ENCODE results near the gene MRFAP1L1.

The MRFAP1L1 gene

DNA sequence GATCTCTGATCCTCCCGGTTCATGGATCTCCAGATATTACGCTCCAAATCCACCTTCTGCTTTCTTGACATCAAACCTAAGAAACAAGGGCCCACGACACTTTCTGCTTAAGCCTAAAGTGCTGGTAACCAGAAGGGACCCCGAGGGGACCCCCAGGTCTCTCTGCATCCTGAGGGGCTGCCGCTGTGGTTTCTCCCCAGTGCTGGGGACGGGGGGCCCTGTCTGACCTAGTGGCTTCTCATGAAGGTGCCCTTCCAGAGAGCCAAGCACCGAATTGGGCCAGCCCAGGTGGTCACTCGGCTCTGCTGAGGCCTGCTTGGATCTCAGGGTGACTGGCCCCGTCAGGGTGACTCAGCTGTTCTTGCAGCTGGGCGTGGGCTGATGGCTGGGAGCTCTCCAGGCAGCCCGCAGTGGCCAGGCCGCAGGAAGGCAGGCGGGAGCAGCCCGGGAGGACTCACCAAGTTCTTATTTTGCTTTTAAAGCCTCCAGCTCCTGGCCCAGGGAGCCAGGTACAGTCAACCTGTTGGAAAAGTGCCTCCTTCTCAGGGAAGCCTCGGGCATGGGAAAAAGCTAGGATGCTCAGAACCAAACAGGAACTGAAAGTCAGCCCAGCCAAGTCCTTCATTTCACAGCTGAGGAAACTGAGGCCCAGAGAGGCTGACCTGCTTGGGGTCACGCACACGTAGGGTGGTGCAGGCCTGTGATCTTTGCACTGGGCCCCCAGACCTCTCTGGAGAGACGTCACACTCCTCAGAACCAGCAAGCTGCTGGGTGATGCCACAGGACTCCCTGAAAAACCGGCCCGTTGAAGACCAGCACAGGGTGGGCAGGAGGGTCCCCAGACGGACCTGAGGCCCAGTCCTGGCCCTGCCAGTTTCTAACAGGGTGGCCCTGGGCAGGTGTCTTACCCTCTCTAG lies 23.0 kb upstream of the MRFAP1L1 start:
- H3K27ac ChIP-seq (replicated peaks) = no peak overlapping the region
- DNase-seq (ENCODE audit: low read depth in 1 of 2, low spot score in 1 of 2) = no peak

GRCh38 chr4:6731780-6732179 lies 22.1 kb upstream of the MRFAP1L1 start:
- Histone ChIP-seq H3K4me3 (replicated peaks; ENCODE audit: insufficient read depth, low read length) (no peak overlapping the region), H3K27ac (replicated peaks) (no peak overlapping the region), H3K27me3 (ENCODE audit: insufficient read depth, poor library complexity, severe bottlenecking) (no peaks in the 10 kb centered on the region)
- TF ChIP-seq SPI1 (IDR thresholded peaks at IDR 0.05; ENCODE audit: borderline replicate concordance, low read depth) (no peak), POLR2AphosphoS5 (IDR thresholded peaks at IDR 0.05; ENCODE audit: low read depth) (no peak), CTCF (IDR thresholded peaks at IDR 0.05; ENCODE audit: insufficient read depth, low read length) (no peak), GABPA (IDR thresholded peaks at IDR 0.05; ENCODE audit: low read depth) (no peak)
- TF ChIP-seq, protein P1, sequence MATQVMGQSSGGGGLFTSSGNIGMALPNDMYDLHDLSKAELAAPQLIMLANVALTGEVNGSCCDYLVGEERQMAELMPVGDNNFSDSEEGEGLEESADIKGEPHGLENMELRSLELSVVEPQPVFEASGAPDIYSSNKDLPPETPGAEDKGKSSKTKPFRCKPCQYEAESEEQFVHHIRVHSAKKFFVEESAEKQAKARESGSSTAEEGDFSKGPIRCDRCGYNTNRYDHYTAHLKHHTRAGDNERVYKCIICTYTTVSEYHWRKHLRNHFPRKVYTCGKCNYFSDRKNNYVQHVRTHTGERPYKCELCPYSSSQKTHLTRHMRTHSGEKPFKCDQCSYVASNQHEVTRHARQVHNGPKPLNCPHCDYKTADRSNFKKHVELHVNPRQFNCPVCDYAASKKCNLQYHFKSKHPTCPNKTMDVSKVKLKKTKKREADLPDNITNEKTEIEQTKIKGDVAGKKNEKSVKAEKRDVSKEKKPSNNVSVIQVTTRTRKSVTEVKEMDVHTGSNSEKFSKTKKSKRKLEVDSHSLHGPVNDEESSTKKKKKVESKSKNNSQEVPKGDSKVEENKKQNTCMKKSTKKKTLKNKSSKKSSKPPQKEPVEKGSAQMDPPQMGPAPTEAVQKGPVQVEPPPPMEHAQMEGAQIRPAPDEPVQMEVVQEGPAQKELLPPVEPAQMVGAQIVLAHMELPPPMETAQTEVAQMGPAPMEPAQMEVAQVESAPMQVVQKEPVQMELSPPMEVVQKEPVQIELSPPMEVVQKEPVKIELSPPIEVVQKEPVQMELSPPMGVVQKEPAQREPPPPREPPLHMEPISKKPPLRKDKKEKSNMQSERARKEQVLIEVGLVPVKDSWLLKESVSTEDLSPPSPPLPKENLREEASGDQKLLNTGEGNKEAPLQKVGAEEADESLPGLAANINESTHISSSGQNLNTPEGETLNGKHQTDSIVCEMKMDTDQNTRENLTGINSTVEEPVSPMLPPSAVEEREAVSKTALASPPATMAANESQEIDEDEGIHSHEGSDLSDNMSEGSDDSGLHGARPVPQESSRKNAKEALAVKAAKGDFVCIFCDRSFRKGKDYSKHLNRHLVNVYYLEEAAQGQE (IDR thresholded peaks at IDR 0.05; ENCODE audit: insufficient replicate concordance, low read depth) = no peak
- DNase-seq (ENCODE audit: low read depth in 1 of 2, low spot score in 1 of 2) = no peak

More for the DNA sequence above, 23.0 kb upstream of the MRFAP1L1 start:
- TF ChIP-seq GABPA (IDR thresholded peaks at IDR 0.05; ENCODE audit: low read depth) = no peak
- no peak for TF ChIP-seq SPI1 (IDR thresholded peaks at IDR 0.05; ENCODE audit: borderline replicate concordance, low read depth)
- TF ChIP-seq, protein P1 (IDR thresholded peaks at IDR 0.05; ENCODE audit: insufficient replicate concordance, low read depth) = no peak
- TF ChIP-seq POLR2AphosphoS5 (IDR thresholded peaks at IDR 0.05; ENCODE audit: low read depth) = no peak
- no peak for TF ChIP-seq CTCF (IDR thresholded peaks at IDR 0.05; ENCODE audit: insufficient read depth, low read length)
- no peaks in the 10 kb centered on the region for H3K27me3 ChIP-seq (ENCODE audit: insufficient read depth, poor library complexity, severe bottlenecking)
- no peak overlapping the region for H3K4me3 ChIP-seq (replicated peaks; ENCODE audit: insufficient read depth, low read length)

DNA sequence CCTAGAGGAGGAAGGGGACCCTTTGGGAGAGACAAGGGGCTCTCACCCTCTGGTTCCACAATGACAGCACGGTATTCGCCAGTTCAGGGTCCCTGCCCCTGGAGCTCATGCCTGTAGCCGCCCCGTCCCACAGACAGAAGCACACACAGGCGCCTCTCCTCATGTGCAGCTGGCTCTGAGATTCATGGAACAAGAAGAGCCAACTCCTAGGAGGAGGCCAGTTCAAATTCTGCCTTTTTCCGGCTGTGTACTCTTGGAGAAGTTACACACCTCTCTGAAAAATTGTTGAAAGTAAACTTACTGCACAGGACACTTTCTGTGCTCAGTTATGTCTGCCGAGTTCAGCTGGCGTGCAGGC lies 21.6 kb upstream of the MRFAP1L1 start:
- TF ChIP-seq SPI1 (IDR thresholded peaks at IDR 0.05; ENCODE audit: borderline replicate concordance, low read depth) = no peak
- no peak for TF ChIP-seq POLR2AphosphoS5 (IDR thresholded peaks at IDR 0.05; ENCODE audit: low read depth)
- TF ChIP-seq CTCF (IDR thresholded peaks at IDR 0.05; ENCODE audit: insufficient read depth, low read length) = no peak
- TF ChIP-seq GABPA (IDR thresholded peaks at IDR 0.05; ENCODE audit: low read depth) = no peak
- TF ChIP-seq, protein P1 (IDR thresholded peaks at IDR 0.05; ENCODE audit: insufficient replicate concordance, low read depth) = no peak
- DNase-seq (ENCODE audit: low read depth in 1 of 2, low spot score in 1 of 2) = no peak
- no peak overlapping the region for H3K27ac ChIP-seq (replicated peaks)
- H3K4me3 ChIP-seq (replicated peaks; ENCODE audit: insufficient read depth, low read length) = no peak overlapping the region
- H3K27me3 ChIP-seq (ENCODE audit: insufficient read depth, poor library complexity, severe bottlenecking) = no peaks in the 10 kb centered on the region
